ENCODE measurements around the gene FAM216A. TPM values are rescaled to one million over a fixed set of nuclear protein-coding genes. Genes with fewer than 3 reads are reported as not detected.
"Not testable (repeated sequence)": the region's sequence is repeated elsewhere in the genome, so short reads cannot be mapped to it uniquely, and the experiment has no call there.

FAM216A gene
- total RNA-seq, 2 experiments from 2014 or later = 77.1 to 77.3 TPM

- Mint-ChIP-seq H3K9me3 (no peaks in the 10 kb centered on the region), H3K4me1 (ENCODE audit: low read depth) (peaks cover 31% of the 10 kb centered on the region), H3K4me3 (no peak overlapping the region), H3K27me3 (no peaks in the 10 kb centered on the region), H3K27ac (no peak overlapping the region), H3K36me3 (ENCODE audit: low read depth) (peaks cover 36% of the 10 kb centered on the region)
- no peak for ATAC-seq
- ChIA-PET POLR2A (interaction anchor here (0.6 to 2.6 kb wide), 3 partner anchors 9 to 15 kb away, joined by 3 to 10 read pairs (median 3); partner anchors contain the start of gene ARPC3), CTCF (interaction anchor here (2.0 kb wide), 1 partner anchor 15 kb away, joined by 7 read pairs; the partner anchor contains the start of gene ARPC3)
- no peak for DNase-seq
- no peak for TF ChIP-seq CTCF (IDR thresholded peaks at IDR 0.05)
- intact Hi-C loops (cut with micrococcal nuclease) = no loop called here
Observed at GRCh38 chr12:110465024-110465423, 3.6 kb upstream of the FAM216A start.

GRCh38 chr12:110465765-110466164 lies 2.9 kb upstream of the FAM216A start:
- Mint-ChIP-seq H3K36me3 (ENCODE audit: low read depth) (peaks cover 39% of the 10 kb centered on the region), H3K4me1 (ENCODE audit: low read depth) (peaks cover 37% of the 10 kb centered on the region)
- ATAC-seq; H3K9me3 Mint-ChIP-seq; DNase-seq; H3K27ac Mint-ChIP-seq; H3K27me3 Mint-ChIP-seq; H3K4me3 Mint-ChIP-seq; intact Hi-C loops (cut with micrococcal nuclease): not testable (repeated sequence)
- ChIA-PET CTCF (interaction anchor here (1.2 to 7.1 kb wide), 3 partner anchors 15 to 136 kb away, joined by 3 to 70 read pairs (median 48); partner anchors contain the start of gene ARPC3), POLR2A (interaction anchor here (0.7 to 2.6 kb wide), 5 partner anchors 14 to 114 kb away, joined by 3 to 10 read pairs (median 5); partner anchors contain the start of gene ARPC3)

GRCh38 chr12:110466791-110467190 lies 1.9 kb upstream of the FAM216A start:
- peaks cover 43% of the 10 kb centered on the region for H3K4me1 Mint-ChIP-seq (ENCODE audit: low read depth)
- peaks cover 46% of the 10 kb centered on the region for H3K36me3 Mint-ChIP-seq (ENCODE audit: low read depth)
- no peak for TF ChIP-seq CTCF (IDR thresholded peaks at IDR 0.05)

GRCh38 chr12:110467847-110468213 lies 815 bp upstream of the FAM216A start:
- Mint-ChIP-seq H3K4me3 (peak overlapping the region; percentile 88), H3K4me1 (ENCODE audit: low read depth) (peaks cover 42% of the 10 kb centered on the region), H3K36me3 (ENCODE audit: low read depth) (peaks cover 45% of the 10 kb centered on the region), H3K27me3 (no peaks in the 10 kb centered on the region), H3K27ac (peak overlapping the region; percentile 99), H3K9me3 (no peaks in the 10 kb centered on the region)
- ATAC-seq (no peak), DNase-seq (no peak)
- intact Hi-C loops (cut with micrococcal nuclease) = loop anchor here (2.0 kb wide), 1 partner anchor 35 kb away; the partner anchor contains the start of genes RAD9B and VPS29
- ChIA-PET POLR2A (interaction anchor here (0.8 to 3.0 kb wide), 23 partner anchors 10 to 273 kb away, joined by 3 to 49 read pairs (median 5); partner anchors contain the start of genes ARPC3, RAD9B, TCTN1 and VPS29), CTCF (interaction anchor here (0.9 to 7.1 kb wide), 15 partner anchors 10 to 427 kb away, joined by 3 to 70 read pairs (median 5); partner anchors contain the start of genes ARPC3, ATP2A2, RAD9B and VPS29)
- TF ChIP-seq CTCF (IDR thresholded peaks at IDR 0.05) = no peak

More at GRCh38 chr12:110466791-110467190, 1.9 kb upstream of the FAM216A start:
- DNase-seq (no peak), ATAC-seq (no peak)
- ChIA-PET CTCF (interaction anchor here (1.2 to 7.1 kb wide), 3 partner anchors 16 to 135 kb away, joined by 3 to 70 read pairs (median 48); partner anchors contain the start of gene ARPC3), POLR2A (interaction anchor here (0.9 to 2.6 kb wide), 4 partner anchors 15 to 113 kb away, joined by 5 to 10 read pairs (median 6); partner anchors contain the start of gene ARPC3)
- Mint-ChIP-seq H3K27me3 (no peaks in the 10 kb centered on the region), H3K27ac (no peak overlapping the region), H3K9me3 (no peaks in the 10 kb centered on the region), H3K4me3 (peak overlapping the region; percentile 88)
- intact Hi-C loops (cut with micrococcal nuclease) = no loop called here

- no peak for DNase-seq
- no peaks in the 10 kb centered on the region for H3K27me3 Mint-ChIP-seq
- H3K27ac Mint-ChIP-seq = no peak overlapping the region
- ATAC-seq = no peak
- H3K4me3 Mint-ChIP-seq = no peak overlapping the region
- ChIA-PET POLR2A (interaction anchor here (1.1 to 1.8 kb wide), 3 partner anchors 16 to 35 kb away, joined by 3 to 4 read pairs (median 3); no protein-coding TSS in a partner anchor), CTCF (interaction anchor here (0.9 kb wide), 1 partner anchor 26 kb away, joined by 5 read pairs; the partner anchor contains the start of gene ARPC3)
- no peaks in the 10 kb centered on the region for H3K9me3 Mint-ChIP-seq
- intact Hi-C loops (cut with micrococcal nuclease) = no loop called here
- no peak for TF ChIP-seq CTCF (IDR thresholded peaks at IDR 0.05)
- H3K4me1 Mint-ChIP-seq (ENCODE audit: low read depth) = peaks cover 19% of the 10 kb centered on the region
- H3K36me3 Mint-ChIP-seq (ENCODE audit: low read depth) = peaks cover 37% of the 10 kb centered on the region
Observed at GRCh38 chr12:110475426-110475825, 6.8 kb downstream of the FAM216A start.
